ENCODE data around the gene THADA.

The THADA gene

DNA sequence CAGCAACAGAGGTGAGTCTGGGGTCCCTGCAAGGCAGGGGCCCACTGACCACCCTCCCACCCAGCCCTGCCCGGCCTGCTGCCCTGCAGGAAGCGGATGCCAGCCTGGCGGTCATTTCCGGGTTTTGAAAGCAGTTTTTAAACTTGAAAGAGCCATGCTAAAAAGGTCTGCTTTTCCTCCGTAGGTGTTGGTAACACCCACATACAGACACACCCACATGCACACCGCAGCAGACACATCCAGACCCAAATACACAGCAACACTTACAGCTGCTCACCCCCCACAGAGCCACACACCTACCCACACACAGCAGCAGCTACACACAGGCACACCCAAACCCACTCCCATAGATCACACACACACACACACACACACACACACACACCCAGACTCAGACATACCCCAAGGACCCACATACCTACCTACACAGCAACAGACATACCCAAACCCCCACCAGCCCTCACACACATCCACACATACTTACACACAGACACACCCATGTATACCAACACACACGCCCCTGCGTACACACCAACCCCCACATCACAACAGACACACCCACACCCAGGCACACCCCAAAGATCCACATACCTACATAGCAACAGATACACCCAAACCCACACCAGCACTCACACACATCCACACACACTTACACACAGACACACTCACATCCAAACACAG lies 377.0 kb downstream of the THADA start:
- TF ChIP-seq, protein P1, sequence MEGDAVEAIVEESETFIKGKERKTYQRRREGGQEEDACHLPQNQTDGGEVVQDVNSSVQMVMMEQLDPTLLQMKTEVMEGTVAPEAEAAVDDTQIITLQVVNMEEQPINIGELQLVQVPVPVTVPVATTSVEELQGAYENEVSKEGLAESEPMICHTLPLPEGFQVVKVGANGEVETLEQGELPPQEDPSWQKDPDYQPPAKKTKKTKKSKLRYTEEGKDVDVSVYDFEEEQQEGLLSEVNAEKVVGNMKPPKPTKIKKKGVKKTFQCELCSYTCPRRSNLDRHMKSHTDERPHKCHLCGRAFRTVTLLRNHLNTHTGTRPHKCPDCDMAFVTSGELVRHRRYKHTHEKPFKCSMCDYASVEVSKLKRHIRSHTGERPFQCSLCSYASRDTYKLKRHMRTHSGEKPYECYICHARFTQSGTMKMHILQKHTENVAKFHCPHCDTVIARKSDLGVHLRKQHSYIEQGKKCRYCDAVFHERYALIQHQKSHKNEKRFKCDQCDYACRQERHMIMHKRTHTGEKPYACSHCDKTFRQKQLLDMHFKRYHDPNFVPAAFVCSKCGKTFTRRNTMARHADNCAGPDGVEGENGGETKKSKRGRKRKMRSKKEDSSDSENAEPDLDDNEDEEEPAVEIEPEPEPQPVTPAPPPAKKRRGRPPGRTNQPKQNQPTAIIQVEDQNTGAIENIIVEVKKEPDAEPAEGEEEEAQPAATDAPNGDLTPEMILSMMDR (conservative IDR thresholded peaks at IDR 0.05; ENCODE audit: low read length) = no peak
- H3K4me3 ChIP-seq (ENCODE audit: low read length) = peak overlapping the region; percentile 72
- DNase-seq (ENCODE audit: low read depth) = peak; percentile 29

DNA sequence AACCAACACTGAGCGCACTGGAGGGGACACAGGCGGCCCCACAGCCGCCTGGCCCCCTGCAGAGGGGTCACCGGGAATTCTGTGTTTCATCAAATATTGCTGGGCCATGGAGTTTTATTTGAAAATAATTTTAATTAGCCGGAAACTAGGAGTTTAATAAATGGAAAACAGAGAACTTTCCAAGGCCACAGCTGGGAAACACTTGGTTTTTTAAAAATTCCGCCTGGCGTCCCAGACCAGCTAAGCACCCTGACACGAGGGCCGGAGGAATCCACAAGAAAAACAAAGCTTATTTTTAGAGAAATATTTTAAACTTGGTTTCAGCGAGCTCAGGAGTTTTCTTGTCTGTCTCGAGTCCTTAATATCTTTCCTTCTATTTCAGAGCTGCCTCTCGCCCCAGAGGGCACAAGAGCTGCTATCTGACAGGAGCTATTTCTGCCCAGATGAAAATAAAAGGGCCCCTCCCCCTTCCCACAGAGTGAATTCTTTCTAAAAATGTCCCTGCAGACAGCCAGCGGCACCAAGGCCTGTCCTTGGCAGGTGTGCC lies 377.6 kb downstream of the THADA start:
- peak; percentile 50 for DNase-seq (ENCODE audit: low read depth)
- no peak overlapping the region for H3K4me3 ChIP-seq (ENCODE audit: low read length)
- TF ChIP-seq, protein P1 (conservative IDR thresholded peaks at IDR 0.05; ENCODE audit: low read length) = peak; percentile 36

DNA sequence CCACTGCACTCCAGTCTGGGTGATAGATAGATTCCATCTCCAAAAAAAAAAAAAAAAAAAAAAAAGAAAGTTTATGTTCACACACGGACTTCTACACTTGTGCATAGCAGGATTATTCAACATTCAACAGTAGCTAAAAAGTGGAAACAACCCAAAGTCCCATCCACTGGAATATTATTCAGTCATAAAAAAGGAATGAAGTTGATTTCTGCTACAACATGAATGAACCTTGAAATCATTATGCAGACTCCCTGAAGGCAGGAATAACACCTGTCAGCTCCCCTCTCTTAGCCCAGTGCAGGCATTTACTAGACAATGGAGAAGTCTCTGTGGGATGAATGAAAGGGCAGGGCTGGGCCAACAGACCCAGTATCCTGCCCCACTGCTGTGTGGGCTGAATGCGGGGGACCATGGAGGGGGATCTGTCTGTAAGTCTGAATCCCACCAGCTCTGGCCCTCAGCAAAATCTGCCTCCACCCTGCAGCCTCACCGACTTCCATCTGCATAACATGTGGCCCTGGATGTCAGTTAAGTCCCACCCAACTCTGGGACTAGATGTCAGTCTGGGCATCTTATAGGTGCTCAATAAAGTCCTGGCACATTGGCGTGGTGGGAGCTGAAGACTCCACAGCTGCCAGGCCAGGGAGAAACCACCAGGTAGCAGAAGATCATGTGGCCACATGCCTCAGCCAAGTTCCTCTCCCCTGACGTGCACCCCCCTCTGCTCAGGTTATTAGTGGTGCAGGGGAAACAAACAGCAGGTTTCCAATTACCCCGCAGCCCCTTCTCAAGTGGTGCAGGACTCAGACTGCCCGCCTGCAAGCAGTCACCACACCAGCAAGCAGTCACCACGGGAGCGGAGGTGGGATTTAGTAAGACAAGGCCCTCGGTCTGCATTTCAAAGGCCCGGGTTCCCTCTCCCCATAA lies 378.3 kb downstream of the THADA start:
- no peak overlapping the region for H3K4me3 ChIP-seq (ENCODE audit: low read length)
- no peak for DNase-seq (ENCODE audit: low read depth)
- TF ChIP-seq, protein P1 (conservative IDR thresholded peaks at IDR 0.05; ENCODE audit: low read length) = no peak

DNA sequence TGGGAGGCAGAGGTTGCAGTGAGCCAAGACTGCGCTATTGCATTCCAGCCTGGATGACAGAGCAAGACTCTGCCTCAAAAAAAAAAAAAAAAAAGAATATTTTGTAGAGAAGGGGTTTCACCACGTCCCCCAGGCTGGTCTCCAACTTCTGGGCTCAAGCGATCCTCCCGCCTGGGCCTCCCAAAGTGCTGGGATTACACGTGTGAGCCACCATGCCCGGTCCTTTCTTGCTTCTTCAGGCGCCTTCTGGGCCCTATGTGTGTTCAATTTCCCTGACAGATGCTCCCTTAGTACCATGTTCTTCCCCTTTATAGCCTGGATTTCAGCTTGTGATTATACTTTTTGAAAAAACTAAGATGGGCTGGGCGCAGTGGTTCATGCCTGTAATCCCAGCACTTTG lies 379.2 kb downstream of the THADA start:
- no peak overlapping the region for H3K4me3 ChIP-seq (ENCODE audit: low read length)
- TF ChIP-seq, protein P1 (conservative IDR thresholded peaks at IDR 0.05; ENCODE audit: low read length) = no peak
- DNase-seq (ENCODE audit: low read depth) = no peak

DNA sequence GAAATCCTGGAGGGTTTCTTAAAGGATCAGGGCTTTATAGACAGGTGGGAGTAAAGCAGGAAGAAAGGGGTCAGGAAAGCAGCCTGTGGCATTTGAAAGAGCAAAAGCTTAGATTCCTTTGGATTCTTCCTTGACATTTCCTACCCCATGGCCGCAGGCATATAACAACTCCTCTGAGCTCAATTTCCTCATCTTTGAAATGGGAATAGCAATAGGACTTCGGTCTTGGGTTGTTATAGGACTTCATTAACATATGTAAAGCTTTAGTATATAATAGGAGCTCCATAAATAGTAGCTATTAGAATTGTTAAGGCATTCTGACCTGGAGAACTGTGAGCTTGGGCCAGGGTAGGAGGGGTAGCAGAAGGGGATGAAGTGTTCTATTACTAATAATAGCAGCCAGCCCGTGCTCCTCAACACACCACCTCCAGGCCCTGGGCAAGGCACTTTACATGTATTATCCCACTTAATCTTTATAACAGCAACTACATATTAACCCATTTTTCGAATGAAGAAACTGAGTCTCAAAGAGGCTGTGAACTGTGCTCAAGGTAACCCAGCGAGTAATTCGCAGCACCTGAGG lies 380.1 kb downstream of the THADA start:
- H3K4me3 ChIP-seq (ENCODE audit: low read length) = no peak overlapping the region
- no peak for DNase-seq (ENCODE audit: low read depth)
- TF ChIP-seq, protein P1 (conservative IDR thresholded peaks at IDR 0.05; ENCODE audit: low read length) = no peak

DNA sequence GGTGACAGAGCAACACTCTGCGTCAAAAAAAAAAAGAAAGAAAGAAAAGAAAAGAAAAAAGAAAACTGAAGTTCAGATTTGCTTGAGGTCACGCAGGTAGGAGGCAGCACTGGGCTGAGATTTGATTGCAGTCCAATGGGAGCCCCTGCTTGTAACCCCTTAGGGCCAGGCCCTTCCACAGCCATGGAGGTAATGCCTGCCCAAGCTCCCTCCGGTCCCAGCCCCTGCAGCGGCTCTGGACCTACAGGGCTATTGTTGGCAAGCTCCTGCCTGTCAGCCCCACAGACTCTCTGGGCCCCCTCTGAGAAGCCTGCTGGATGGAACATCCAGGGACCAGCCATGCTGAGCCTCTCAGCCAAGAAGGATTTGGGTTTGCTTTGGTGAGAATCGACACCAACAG lies 381.6 kb downstream of the THADA start:
- no peak overlapping the region for H3K4me3 ChIP-seq (ENCODE audit: low read length)
- no peak for DNase-seq (ENCODE audit: low read depth)
- TF ChIP-seq, protein P1 (conservative IDR thresholded peaks at IDR 0.05; ENCODE audit: low read length) = no peak

All from AG10803 (cell line).